ENCODE measurements around the gene HBQ1.
"Not testable (repeated sequence)": the region's sequence is repeated elsewhere in the genome, so short reads cannot be mapped to it uniquely, and the experiment has no call there.

The HBQ1 gene

GRCh38 chr16:180101-180675, at the start of gene HBQ1:
Gene HBQ1, plus strand, starts transcription at chr16:180459. Its CDS starts 28 bp downstream, at chr16:180487.
- peak; percentile 57 for DNase-seq

GRCh38 chr16:130533-131173, 49.6 kb upstream of the HBQ1 start:
- no peak for DNase-seq

GRCh38 chr16:132120-132519, 48.1 kb upstream of the HBQ1 start:
- no peak for DNase-seq

GRCh38 chr16:133716-134115, 46.5 kb upstream of the HBQ1 start:
- DNase-seq = no peak

- peak; percentile 39 for DNase-seq
Observed at GRCh38 chr16:138049-138417, 42.2 kb upstream of the HBQ1 start.

GRCh38 chr16:140175-140857, 39.9 kb upstream of the HBQ1 start:
- DNase-seq = no peak

GRCh38 chr16:142405-142967, 37.8 kb upstream of the HBQ1 start:
- DNase-seq = no peak

GRCh38 chr16:143047-143446, 37.2 kb upstream of the HBQ1 start:
- no peak for DNase-seq

- no peak for DNase-seq
Observed at GRCh38 chr16:143456-143855, 36.8 kb upstream of the HBQ1 start.

- no peak for DNase-seq
Observed at GRCh38 chr16:144797-145252, 35.4 kb upstream of the HBQ1 start.

GRCh38 chr16:146646-147045, 33.6 kb upstream of the HBQ1 start:
- DNase-seq = no peak

- no peak for DNase-seq
Observed at GRCh38 chr16:149024-149660, 31.1 kb upstream of the HBQ1 start.

GRCh38 chr16:152141-153128, 27.8 kb upstream of the HBQ1 start, which contains the start of gene HBZ:
Gene HBZ, plus strand, starts transcription at chr16:152644. Its CDS starts 266 bp downstream, at chr16:152910.
- no peak for DNase-seq

GRCh38 chr16:153129-153521, 27.1 kb upstream of the HBQ1 start:
- not testable (repeated sequence) for DNase-seq

- DNase-seq = not testable (repeated sequence)
Observed at GRCh38 chr16:153550-154216, 26.6 kb upstream of the HBQ1 start.

- DNase-seq = peak; percentile 48
Observed at GRCh38 chr16:154217-155030, 25.8 kb upstream of the HBQ1 start.

- DNase-seq = no peak
Observed at GRCh38 chr16:155031-155398, 25.2 kb upstream of the HBQ1 start.

- peak; percentile 23 for DNase-seq
Observed at GRCh38 chr16:159136-159849, 21.0 kb upstream of the HBQ1 start.

- not testable (repeated sequence) for DNase-seq
Observed at GRCh38 chr16:160242-160641, 20.0 kb upstream of the HBQ1 start.

GRCh38 chr16:160691-161190, 19.5 kb upstream of the HBQ1 start:
- no peak for DNase-seq

Data from DMS53 (cell line).